ENCODE measurements around the gene GPR155. TPM values are rescaled to one million over a fixed set of nuclear protein-coding genes. Genes with fewer than 3 reads are reported as not detected.
A peak's percentile ranks its signal among the peaks of the same experiment; 100 is the strongest.
"Not testable (repeated sequence)": the region's sequence is repeated elsewhere in the genome, so short reads cannot be mapped to it uniquely, and the experiment has no call there.

Gene GPR155
- total RNA-seq, 4 donors from 2014 or later: 18.0 to 45.9 (median 32.2) TPM

DNA sequence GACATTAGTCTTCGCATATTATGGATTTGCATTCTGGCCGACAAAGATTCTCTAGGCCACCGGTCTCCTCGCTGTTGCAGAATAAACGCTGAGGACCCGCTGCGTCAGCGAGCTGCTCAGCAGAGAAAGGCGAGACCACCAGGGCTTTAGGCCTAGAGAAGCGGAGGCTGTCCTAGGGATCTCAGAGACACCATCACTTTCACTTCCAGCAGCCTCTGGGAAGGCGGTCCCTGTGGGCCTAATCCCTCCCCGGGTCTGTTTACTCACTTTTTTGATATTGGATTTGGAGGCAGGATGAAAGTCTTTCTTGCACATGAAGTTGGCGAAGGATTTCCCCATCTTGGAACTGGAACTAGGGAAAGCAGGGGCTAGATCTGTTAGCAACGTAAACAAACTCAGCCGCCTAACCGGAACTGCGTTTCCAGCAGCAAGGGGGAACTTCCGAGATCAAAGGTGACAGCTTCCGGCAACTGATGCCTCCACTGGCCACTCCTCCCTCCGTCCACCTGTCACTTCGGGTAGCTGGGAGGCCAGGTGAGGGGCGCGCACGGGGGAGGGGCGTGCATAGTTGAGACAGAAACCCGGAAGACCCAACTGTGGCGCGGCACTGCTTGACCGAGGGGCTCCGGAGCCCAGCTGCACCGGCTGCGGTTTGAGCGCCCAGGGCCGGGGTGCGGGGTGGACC lies 91.4 kb downstream of the GPR155 start, which contains the start of gene SCRN3:
Gene SCRN3, plus strand, starts transcription at position 447 of the 685 bp plus-strand sequence. CDS start 2,554 bp downstream, outside the sequence.
- peak; percentile 87 for ATAC-seq
- 0% methylated on average over 14 to 17 of the region's 35 CpGs for WGBS, 2 donors (ENCODE audit: low coverage in 1 of 2)
- H3K27ac ChIP-seq: peak within 1 kb of the TSS; percentile 79 to 86 (median 82)
- no peaks in the 10 kb centered on the region for H3K27me3 ChIP-seq
- peak within 1 kb of the TSS; percentile 69 to 88 for H3K4me3 ChIP-seq
- peaks cover 0 to 26% of the 10 kb centered on the region in 2 donors for H3K36me3 ChIP-seq
- TF ChIP-seq EP300 (IDR thresholded peaks at IDR 0.05) (no peak), POLR2AphosphoS5 (IDR thresholded peaks at IDR 0.05) (peak; percentile 56), POLR2A (IDR thresholded peaks at IDR 0.05) (no peak)
- TF ChIP-seq, protein P1, sequence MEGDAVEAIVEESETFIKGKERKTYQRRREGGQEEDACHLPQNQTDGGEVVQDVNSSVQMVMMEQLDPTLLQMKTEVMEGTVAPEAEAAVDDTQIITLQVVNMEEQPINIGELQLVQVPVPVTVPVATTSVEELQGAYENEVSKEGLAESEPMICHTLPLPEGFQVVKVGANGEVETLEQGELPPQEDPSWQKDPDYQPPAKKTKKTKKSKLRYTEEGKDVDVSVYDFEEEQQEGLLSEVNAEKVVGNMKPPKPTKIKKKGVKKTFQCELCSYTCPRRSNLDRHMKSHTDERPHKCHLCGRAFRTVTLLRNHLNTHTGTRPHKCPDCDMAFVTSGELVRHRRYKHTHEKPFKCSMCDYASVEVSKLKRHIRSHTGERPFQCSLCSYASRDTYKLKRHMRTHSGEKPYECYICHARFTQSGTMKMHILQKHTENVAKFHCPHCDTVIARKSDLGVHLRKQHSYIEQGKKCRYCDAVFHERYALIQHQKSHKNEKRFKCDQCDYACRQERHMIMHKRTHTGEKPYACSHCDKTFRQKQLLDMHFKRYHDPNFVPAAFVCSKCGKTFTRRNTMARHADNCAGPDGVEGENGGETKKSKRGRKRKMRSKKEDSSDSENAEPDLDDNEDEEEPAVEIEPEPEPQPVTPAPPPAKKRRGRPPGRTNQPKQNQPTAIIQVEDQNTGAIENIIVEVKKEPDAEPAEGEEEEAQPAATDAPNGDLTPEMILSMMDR (IDR thresholded peaks at IDR 0.05): no peak
- H3K4me1 ChIP-seq: peaks cover 10 to 39% (median 13%) of the 10 kb centered on the region in 3 donors
- no peaks in the 10 kb centered on the region for H3K9me3 ChIP-seq

DNA sequence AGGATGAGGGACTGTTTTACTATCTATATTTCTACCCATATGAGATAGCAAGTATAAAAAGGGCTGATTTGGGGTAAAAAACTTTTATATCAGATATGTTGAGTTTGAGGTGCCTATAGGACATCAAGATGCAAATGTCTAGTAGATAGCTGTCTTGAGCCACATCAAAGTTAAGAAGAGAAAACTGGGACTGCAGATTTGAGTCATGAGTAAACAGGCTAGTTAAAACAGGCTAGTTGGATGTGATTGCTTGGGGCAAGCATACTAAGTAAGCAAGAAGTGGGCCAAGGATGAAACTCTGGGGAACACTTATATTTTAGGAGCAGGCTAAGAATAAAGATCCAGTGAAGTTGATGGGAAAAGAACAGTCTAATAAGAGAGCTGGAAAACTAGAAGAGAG lies 94.1 kb downstream of the GPR155 start:
- Histone ChIP-seq H3K27ac (no peak overlapping the region), H3K9me3 (no peaks in the 10 kb centered on the region), H3K36me3 (peaks cover 0 to 42% of the 10 kb centered on the region in 2 donors), H3K4me3 (no peak overlapping the region), H3K27me3 (no peaks in the 10 kb centered on the region), H3K4me1 (peaks cover 10 to 54% (median 13%) of the 10 kb centered on the region in 3 donors)
- TF ChIP-seq, protein P1 (IDR thresholded peaks at IDR 0.05): no peak
- TF ChIP-seq POLR2A (IDR thresholded peaks at IDR 0.05) (no peak), POLR2AphosphoS5 (IDR thresholded peaks at IDR 0.05) (no peak), EP300 (IDR thresholded peaks at IDR 0.05) (no peak)
- ATAC-seq: no peak

DNA sequence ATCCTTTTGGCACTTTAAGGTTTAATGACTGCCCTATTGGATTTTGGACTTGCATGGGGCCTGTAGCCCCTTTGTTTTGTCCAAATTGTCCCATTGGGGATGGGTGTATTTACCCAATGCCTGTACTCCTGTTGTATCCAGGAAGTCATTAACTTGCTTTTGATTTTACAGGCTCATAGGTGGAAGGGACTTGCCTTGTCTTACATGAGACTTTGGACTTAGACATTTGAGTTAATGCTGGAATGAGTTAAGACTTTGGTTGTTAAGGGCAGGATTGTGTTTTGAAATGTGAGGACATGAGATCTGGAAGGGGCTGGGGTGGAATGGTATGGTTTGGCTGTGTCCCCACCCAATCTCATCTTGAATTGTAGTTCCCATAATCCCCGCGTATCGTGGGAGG lies 96.5 kb downstream of the GPR155 start:
- not testable (repeated sequence) for H3K27me3 ChIP-seq, ATAC-seq, H3K4me3 ChIP-seq, H3K9me3 ChIP-seq, H3K27ac ChIP-seq
- peaks cover 0 to 65% of the 10 kb centered on the region in 2 donors for H3K36me3 ChIP-seq
- WGBS, 2 donors (ENCODE audit: low coverage in 1 of 2): 75% methylated on average over 2 of the region's 3 CpGs; no CpG with 5 or more reads in 1 of the 2 donors
- peaks cover 7 to 43% (median 10%) of the 10 kb centered on the region in 3 donors for H3K4me1 ChIP-seq

DNA sequence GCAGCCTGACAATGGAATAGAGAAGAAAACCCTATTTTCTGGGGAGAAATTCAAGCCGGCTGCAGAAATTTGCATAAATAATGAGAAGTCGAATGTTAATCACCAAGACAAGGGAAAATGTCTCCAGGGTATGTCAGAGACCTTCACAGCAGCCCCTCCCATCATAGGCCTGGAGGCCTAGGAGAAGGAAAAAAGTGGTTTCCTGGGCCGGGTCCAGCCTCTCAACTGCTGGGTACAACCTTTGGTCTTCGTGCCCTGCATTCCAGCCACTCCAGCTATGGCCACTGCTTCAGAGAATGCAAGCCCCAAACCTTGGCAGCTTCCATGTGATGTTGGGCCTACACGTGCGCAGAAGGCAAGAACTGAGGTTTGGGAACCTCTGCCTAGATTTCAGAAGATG lies 97.3 kb downstream of the GPR155 start:
- 86 to 100% methylated on average over 1 to 4 of the region's 6 CpGs for WGBS, 2 donors (ENCODE audit: low coverage in 1 of 2)

DNA sequence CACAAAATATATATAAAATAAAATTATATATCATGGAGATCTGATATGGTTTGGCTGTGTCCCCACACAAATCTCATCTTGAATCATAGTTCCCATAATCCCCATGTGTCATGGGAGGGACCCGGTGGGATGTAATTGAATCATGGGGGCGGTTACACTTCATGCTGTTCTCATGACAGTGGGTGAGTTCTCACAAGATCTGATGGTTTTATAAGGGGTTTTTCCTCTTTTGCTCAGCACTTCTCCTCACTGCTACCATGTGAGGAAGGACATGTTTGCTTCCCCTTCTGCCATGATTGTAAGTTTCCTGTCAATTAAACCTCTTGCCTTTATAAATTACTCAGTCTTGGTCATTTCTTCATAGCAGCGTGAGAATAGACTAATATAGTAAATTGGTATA lies 98.1 kb downstream of the GPR155 start:
- H3K9me3 ChIP-seq, ATAC-seq, H3K27ac ChIP-seq, H3K4me3 ChIP-seq, H3K27me3 ChIP-seq: not testable (repeated sequence)
- peaks cover 0 to 73% of the 10 kb centered on the region in 2 donors for H3K36me3 ChIP-seq
- peaks cover 0 to 32% (median 0%) of the 10 kb centered on the region in 3 donors for H3K4me1 ChIP-seq
- WGBS, 2 donors (ENCODE audit: low coverage in 1 of 2): 89% methylated on average over 2 to 3 of the region's 3 CpGs

More for the DNA sequence above, 97.3 kb downstream of the GPR155 start:
- H3K27ac ChIP-seq: no peak overlapping the region
- no peak overlapping the region for H3K4me3 ChIP-seq
- peaks cover 0 to 71% of the 10 kb centered on the region in 2 donors for H3K36me3 ChIP-seq
- H3K27me3 ChIP-seq: no peaks in the 10 kb centered on the region
- no peak for ATAC-seq
- peaks cover 7 to 40% (median 8%) of the 10 kb centered on the region in 3 donors for H3K4me1 ChIP-seq
- no peaks in the 10 kb centered on the region for H3K9me3 ChIP-seq
- TF ChIP-seq EP300 (IDR thresholded peaks at IDR 0.05) (no peak), POLR2AphosphoS5 (IDR thresholded peaks at IDR 0.05) (no peak)
- TF ChIP-seq, protein P1 (IDR thresholded peaks at IDR 0.05): no peak

DNA sequence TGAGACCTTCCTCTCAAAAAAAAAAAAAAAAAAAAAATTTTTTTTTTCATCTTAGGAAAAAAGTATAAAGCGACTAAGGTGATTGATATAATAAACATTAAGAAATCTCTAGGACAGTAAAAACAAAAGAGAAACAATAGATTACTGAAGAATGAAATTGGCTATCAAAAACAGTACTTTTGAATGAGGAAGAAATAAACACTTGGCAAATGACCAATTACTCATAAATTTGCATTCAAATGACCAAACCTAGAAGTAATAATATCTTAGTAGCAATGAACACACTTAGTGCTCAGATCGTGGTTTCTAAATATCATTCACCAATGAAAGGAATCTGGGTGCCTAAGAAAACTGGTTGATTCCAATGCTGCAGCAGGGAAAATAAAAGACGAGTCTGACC lies 101.6 kb downstream of the GPR155 start:
- WGBS, 2 donors (ENCODE audit: low coverage in 1 of 2): 83 to 86% methylated on average over 2 to 3 of the region's 3 CpGs
- Histone ChIP-seq H3K27me3 (no peaks in the 10 kb centered on the region), H3K9me3 (no peaks in the 10 kb centered on the region), H3K4me1 (peaks cover 0 to 15% (median 0%) of the 10 kb centered on the region in 3 donors), H3K4me3 (no peak overlapping the region), H3K36me3 (peaks cover 3 to 74% of the 10 kb centered on the region in 2 donors), H3K27ac (no peak overlapping the region)
- ATAC-seq: no peak
- TF ChIP-seq EP300 (IDR thresholded peaks at IDR 0.05) (no peak), POLR2A (IDR thresholded peaks at IDR 0.05) (no peak), POLR2AphosphoS5 (IDR thresholded peaks at IDR 0.05) (no peak)
- TF ChIP-seq, protein P1 (IDR thresholded peaks at IDR 0.05): no peak

All from gastroesophageal sphincter (tissue), 4 donors.